ENCODE results near the gene TULP4.
"Not testable (repeated sequence)": the region's sequence is repeated elsewhere in the genome, so short reads cannot be mapped to it uniquely, and the experiment has no call there.

TULP4 gene

GRCh38 chr6:158296854-158297324, 15.4 kb upstream of the TULP4 start:
- not testable (repeated sequence) for DNase-seq

DNA sequence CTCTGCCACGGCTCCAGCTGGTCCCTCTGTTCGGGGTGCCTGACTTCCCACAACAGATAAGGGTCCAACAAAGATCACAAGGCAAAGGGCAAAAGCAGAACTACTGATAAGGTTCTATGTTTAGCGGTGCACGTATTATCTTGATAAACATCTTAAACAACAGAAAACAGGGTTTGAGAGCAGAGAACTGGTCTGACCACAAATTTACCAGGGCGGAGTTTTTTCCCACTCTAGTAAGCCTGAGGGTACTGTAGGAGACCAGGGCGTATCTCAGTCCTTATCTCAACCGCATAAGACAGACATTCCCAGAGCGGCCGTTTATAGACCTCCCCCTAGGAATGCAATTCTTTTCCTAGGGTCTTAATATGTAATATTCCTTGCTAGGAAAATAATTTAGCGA, 14.6 kb upstream of the TULP4 start:
- DNase-seq: not testable (repeated sequence)

DNA sequence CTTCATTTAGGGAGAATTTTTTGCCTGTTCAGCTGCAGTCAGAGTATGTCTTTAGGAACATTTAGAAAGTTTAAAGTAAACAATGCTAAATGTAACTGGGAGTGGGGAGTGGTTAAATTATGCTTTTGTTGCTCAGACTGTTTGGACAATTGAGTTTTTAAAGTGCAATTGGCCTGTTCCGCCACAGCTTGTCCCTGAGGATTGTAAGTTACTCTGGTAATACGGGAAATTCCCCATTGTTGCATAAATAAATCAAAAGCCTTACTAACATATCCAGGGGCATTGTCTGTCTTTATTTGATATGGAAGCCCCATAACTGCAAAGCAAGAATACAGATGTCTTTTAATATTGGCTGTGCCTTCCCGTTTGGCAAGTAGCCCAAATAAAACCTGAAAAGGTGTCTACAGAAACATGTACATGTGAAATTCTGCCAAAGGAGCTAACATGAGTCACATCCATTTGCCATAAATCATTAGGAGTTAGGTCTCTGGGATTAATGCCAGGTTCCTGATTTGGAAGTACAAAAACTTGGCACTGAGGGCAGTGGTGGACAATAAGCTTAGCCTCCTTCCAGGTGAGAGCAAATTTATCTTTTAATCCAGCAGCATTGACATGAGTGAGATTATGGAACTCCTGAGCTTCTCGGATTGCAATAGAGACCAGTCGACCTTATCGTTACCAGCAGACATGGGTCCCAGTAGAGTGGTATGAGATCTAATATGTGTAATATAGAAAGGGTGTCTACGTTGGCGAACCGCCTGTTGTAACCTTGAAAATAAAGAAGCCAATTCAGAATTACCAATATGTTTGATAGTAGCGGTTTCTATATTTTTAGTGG, 11.7 kb upstream of the TULP4 start:
- not testable (repeated sequence) for DNase-seq

DNA sequence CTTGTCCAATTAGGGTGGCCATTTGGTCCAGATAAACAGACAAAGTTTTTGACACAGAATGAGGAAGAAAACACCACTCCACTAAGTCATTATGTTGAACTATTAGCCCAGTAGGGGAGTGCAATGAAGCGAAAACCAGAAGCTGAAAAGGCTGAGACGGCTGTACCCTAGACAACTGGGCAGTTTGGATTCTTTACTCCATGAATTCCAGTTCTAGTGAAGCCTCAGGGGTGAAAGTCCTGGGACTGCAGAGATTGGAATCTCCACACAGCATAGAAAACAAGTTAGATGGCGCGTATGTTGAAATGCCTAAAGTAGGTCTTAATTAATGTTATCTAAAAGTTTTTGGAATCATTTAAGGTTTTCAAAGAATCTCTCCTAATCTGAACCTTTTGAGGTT, 10.7 kb upstream of the TULP4 start:
- not testable (repeated sequence) for DNase-seq

DNA sequence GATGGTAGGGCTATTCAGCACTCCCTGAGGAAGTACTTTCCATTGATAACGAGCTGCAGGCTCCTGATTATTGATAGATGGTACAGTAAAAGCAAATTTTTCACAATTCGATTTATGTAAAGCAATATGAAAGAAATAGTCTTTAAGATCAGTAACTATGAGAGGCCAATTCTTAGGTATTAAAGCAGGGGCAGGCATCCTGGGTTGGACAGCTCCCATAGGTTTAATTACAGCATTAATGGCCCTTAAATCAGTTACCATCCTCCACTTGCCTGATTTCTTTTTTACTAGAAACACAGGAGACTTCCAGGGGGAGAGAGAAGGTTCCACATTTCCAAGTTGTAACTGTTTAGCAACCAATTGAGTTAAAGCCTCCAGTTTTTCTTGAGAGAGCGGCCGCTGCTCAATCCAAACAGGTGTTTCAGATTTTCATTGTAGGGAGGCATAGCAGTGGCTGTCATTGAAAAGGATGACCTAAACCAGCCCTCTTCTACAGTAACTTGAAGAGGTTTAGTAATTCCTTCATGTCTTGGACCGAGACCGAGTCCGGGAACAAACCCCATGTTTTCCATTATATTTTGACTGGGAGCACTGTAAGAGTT, 10.0 kb upstream of the TULP4 start:
- not testable (repeated sequence) for DNase-seq

- DNase-seq: no peak
Observed at GRCh38 chr6:158303210-158303731, 9.0 kb upstream of the TULP4 start.

- DNase-seq: no peak
Observed at GRCh38 chr6:158304254-158304653, 8.0 kb upstream of the TULP4 start.

- DNase-seq: no peak
Observed at GRCh38 chr6:158309814-158310213, 2.5 kb upstream of the TULP4 start.

GRCh38 chr6:158311193-158311592, 1.1 kb upstream of the TULP4 start:
- no peak for DNase-seq

GRCh38 chr6:158311626-158312025, 639 bp upstream of the TULP4 start:
- no peak for DNase-seq

GRCh38 chr6:158312672-158313397, 570 bp downstream of the TULP4 start:
- DNase-seq: no peak

DNA sequence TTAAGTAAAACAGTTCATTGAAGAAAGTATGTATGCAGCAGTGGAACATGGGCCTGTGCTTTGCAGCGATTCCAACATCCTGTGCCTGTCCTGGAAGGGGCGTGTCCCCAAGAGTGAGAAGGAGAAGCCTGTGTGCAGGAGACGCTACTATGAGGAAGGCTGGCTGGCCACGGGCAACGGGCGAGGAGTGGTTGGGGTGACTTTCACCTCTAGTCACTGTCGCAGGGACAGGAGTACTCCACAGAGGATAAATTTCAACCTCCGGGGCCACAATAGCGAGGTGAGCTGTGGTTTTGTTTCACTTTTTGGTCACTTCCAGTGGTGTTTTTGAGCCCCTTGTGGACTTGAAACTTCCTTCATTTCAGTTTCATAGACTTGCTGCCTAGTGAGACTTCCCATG, 1.7 kb downstream of the TULP4 start:
- peak in 1 of 5 donors; percentile 22 for DNase-seq

- no peak for DNase-seq
Observed at GRCh38 chr6:158314737-158315136, 2.5 kb downstream of the TULP4 start.

DNA sequence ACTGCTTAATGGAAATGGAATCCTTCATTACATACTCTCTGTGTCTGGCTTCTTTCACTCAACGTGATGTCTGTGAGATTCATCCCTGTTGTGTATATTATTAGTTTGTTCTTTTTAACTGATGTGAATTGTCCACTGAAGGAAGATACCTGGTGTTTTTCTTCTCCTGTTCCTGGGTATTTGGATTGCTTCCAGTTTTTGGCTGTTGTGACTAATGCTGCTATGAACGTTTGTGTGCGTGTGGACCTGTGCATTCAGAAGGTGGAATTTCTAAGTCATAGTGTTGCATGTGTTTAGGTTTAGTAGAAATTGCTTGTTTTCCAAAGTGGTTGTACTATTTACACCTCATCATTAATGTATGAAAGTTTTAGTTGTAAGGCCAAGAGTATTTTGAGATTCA, 3.8 kb downstream of the TULP4 start:
- DNase-seq: no peak

GRCh38 chr6:158321960-158322359, 9.7 kb downstream of the TULP4 start:
- DNase-seq: no peak

GRCh38 chr6:158322400-158322723, 10.1 kb downstream of the TULP4 start:
- peak in 1 of 5 donors; percentile 36 for DNase-seq

DNA sequence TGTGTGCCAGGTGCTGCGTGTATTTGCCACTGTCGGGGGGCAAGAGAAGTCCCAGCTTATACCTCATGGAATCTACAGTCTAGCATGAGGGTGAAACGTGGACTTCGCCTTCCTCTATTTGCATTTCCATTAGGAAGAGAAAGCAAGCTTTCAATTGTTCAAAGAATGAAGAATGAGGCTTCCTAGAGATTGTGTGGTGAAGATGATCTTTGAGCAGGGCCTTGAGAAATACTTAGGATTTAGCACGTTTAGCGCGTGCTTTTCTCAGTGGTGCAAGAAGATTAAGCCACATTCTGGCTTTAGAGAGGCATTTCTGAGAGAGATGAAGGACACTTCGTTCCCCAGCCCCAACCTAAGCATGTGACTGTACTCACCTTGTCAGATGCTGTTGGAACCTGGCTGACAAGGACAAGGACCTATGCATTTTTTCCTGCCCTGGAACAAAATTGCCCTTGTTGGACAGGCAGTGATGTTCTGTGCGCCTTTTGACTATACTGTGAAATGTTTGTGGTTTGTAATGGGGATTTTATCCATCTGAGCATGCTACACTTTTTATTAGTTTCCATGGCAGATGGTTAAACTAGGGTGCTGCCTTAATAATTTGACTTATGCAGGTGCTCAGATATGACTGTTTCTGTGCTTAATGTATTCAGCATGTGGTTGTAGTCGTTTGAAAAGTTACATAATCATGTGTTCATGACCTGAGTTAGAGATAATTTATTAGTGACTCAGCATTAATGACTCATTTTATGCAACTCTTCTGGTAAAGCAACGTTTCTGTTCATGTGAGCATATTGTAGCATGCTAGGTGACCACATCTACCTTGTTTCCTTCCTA, 10.7 kb downstream of the TULP4 start:
- peak in 1 of 5 donors; percentile 36 for DNase-seq

- peak in 1 of 5 donors; percentile 41 for DNase-seq
Observed at GRCh38 chr6:158323561-158323958, 11.3 kb downstream of the TULP4 start.

- no peak for DNase-seq
Observed at GRCh38 chr6:158324136-158324535, 11.9 kb downstream of the TULP4 start.

DNA sequence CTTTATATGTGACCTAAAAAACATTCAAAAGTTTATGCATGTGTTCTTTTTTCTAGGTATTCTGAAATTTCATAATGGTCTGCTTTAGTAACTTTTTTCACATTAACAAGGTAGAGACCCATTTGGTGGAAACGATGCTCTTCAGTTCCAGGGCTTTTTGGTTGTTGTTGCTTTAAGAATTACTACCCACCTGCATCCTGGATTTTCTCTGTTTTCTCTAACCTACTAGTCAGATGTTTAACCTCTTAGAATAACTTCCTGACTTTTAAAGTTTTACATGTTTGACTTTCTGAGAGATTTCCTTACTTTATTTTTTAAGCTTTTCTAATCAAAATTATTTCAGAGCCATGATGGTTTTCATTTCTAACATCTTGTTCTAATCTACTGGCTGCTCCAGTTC, 14.9 kb downstream of the TULP4 start:
- DNase-seq: no peak

GRCh38 chr6:158328952-158329351, 16.7 kb downstream of the TULP4 start:
- DNase-seq: no peak

- no peak for DNase-seq
Observed at GRCh38 chr6:158329531-158329930, 17.3 kb downstream of the TULP4 start.

Data from T-helper 1 cell (primary cell).